ENCODE data around the gene SET. TPM values are rescaled to one million over a fixed set of nuclear protein-coding genes. Genes with fewer than 3 reads are reported as not detected.

Gene SET
- total RNA-seq, 1 experiment from 2014 or later = 422 TPM

DNA sequence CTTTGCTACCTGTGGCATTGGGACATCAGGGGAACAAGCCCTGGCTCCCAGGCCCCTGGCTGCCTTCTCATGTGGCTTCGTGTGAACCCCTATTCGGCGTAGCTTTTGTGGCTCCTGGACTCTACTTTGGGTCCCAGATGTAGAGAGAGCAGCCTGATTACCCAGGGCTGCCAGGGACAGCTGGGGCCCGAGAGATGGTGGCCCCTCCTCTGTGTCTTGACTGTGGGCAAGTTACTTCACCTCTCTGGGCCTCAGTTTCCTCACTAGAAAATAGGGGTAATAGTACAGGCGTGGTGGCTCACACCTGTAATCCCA is 15.3 kb downstream of the SET start:
- in situ Hi-C loops (cut with HindIII; ENCODE audit: low pct_unique_long_range_greater_than_20kb, low sequenced_read_pairs) = no loop called here
- H3K36me3 ChIP-seq (ENCODE audit: control insufficient read depth, insufficient read depth, low read length) = no peaks in the 10 kb centered on the region; the same call in 1 of the 2 replicates
- DNase-seq (ENCODE audit: low read depth, low spot score) = no peak
- no peaks in the 10 kb centered on the region for H3K27me3 ChIP-seq (ENCODE audit: control insufficient read depth, insufficient read depth, low read length)
- ChIA-PET CTCF (no interaction called here), POLR2A (no interaction called here)
- TF ChIP-seq CTCF (IDR thresholded peaks at IDR 0.05) = no peak
- no peaks in the 10 kb centered on the region for H3K9me3 ChIP-seq (ENCODE audit: control insufficient read depth, insufficient read depth, low read depth, low read length)
- no TSS peak for BruUV-seq (replicated peaks)
- H3K4me1 ChIP-seq (ENCODE audit: control insufficient read depth, insufficient read depth, low read length) = peaks cover 3% of the 10 kb centered on the region; the same call in 1 of the 2 replicates
- ATAC-seq = no peak
- no peak overlapping the region; the same call in 1 of the 2 replicates for H3K27ac ChIP-seq (ENCODE audit: low read length)
- intact Hi-C loops (cut with micrococcal nuclease; ENCODE audit: unreplicated experiment) = no loop called here
- H3K4me3 ChIP-seq (ENCODE audit: low read depth in 2 of 2, low read length in 2 of 2) = no peak overlapping the region

- intact Hi-C loops (cut with micrococcal nuclease; ENCODE audit: unreplicated experiment) (no loop called here), in situ Hi-C loops (cut with HindIII; ENCODE audit: low pct_unique_long_range_greater_than_20kb, low sequenced_read_pairs) (no loop called here)
- no peak for TF ChIP-seq POLR2AphosphoS5 (IDR thresholded peaks at IDR 0.05; ENCODE audit: low read depth, low read length)
- TF ChIP-seq TCF7L2 (IDR thresholded peaks at IDR 0.05; ENCODE audit: low read depth, low read length) = no peak
- no peak for TF ChIP-seq CTCF (IDR thresholded peaks at IDR 0.05)
- TF ChIP-seq, protein P1, sequence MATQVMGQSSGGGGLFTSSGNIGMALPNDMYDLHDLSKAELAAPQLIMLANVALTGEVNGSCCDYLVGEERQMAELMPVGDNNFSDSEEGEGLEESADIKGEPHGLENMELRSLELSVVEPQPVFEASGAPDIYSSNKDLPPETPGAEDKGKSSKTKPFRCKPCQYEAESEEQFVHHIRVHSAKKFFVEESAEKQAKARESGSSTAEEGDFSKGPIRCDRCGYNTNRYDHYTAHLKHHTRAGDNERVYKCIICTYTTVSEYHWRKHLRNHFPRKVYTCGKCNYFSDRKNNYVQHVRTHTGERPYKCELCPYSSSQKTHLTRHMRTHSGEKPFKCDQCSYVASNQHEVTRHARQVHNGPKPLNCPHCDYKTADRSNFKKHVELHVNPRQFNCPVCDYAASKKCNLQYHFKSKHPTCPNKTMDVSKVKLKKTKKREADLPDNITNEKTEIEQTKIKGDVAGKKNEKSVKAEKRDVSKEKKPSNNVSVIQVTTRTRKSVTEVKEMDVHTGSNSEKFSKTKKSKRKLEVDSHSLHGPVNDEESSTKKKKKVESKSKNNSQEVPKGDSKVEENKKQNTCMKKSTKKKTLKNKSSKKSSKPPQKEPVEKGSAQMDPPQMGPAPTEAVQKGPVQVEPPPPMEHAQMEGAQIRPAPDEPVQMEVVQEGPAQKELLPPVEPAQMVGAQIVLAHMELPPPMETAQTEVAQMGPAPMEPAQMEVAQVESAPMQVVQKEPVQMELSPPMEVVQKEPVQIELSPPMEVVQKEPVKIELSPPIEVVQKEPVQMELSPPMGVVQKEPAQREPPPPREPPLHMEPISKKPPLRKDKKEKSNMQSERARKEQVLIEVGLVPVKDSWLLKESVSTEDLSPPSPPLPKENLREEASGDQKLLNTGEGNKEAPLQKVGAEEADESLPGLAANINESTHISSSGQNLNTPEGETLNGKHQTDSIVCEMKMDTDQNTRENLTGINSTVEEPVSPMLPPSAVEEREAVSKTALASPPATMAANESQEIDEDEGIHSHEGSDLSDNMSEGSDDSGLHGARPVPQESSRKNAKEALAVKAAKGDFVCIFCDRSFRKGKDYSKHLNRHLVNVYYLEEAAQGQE (IDR thresholded peaks at IDR 0.05; ENCODE audit: insufficient read depth in 1 of 2, low read depth in 2 of 2, low read length in 1 of 2) = no peak
- no peak for TF ChIP-seq SIN3A (IDR thresholded peaks at IDR 0.05; ENCODE audit: borderline replicate concordance, insufficient read depth, low read depth, low read length)
- Histone ChIP-seq H3K9me3 (ENCODE audit: control insufficient read depth, insufficient read depth, low read depth, low read length) (no peaks in the 10 kb centered on the region), H3K4me3 (ENCODE audit: low read depth in 2 of 2, low read length in 2 of 2) (no peak overlapping the region), H3K27me3 (ENCODE audit: control insufficient read depth, insufficient read depth, low read length) (no peaks in the 10 kb centered on the region), H3K27ac (ENCODE audit: low read length) (no peak overlapping the region), H3K36me3 (ENCODE audit: control insufficient read depth, insufficient read depth, low read length) (no peaks in the 10 kb centered on the region; the same call in 1 of the 2 replicates), H3K4me1 (ENCODE audit: control insufficient read depth, insufficient read depth, low read length) (peaks cover 3% of the 10 kb centered on the region; the same call in 1 of the 2 replicates)
- ChIA-PET CTCF (interaction anchor here (0.5 to 0.7 kb wide), 4 partner anchors 13 to 70 kb away, joined by 3 to 11 read pairs (median 4); no protein-coding TSS in a partner anchor), POLR2A (no interaction called here)
- ATAC-seq (no peak), DNase-seq (ENCODE audit: low read depth, low spot score) (no peak)
- BruUV-seq (replicated peaks) = no TSS peak
Observed at GRCh38 chr9:128705051-128705965, 16.3 kb downstream of the SET start.
